Spleen (tissue), 7 donors: ENCODE results near the gene KATNAL2.

ENCODE experiments used
- POLR2A ChIP-seq, 3 donors: fragments of 450-650 bp; IDR thresholded peaks; one replicate each; pipeline ENCODE4 v1.5.1; 2017; ENCODE audit warnings: antibody characterized with exemption in 3 of 3, mild to moderate bottlenecking in 1 of 3
- POLR2AphosphoS5 ChIP-seq, 3 donors: sonication (generic); formaldehyde crosslinking; IDR thresholded peaks; one replicate each; pipeline ENCODE4 v1.5.1; 2017; ENCODE audit warnings: antibody characterized with exemption in 3 of 3
- TF ChIP-seq, protein P1 (sequence below), 11 experiments: fragments of 200-600 bp in 7 of 11; fragments of 450-650 bp in 4 of 11; sonication (generic) in 4 of 11; IDR thresholded peaks in 8 of 11; conservative IDR thresholded peaks in 3 of 11; 1 replicate in 7 of 11; 2 replicates in 4 of 11; pipeline versions ENCODE4 v1.4.0 to v1.8.0; 2016 to 2021; ENCODE audit warnings: antibody characterized with exemption in 11 of 11, inconsistent platforms in 4 of 11, mild to moderate bottlenecking in 1 of 11
- donor health status: DM: no; HTN: no; CAD: no; lungs with moderate emphysema.
- donor health status: DM: no; HTN: no; CAD: no.
- donor health status: DM: no; HTN: no; CAD: no.

- TF ChIP-seq POLR2A (IDR thresholded peaks at IDR 0.05) = no peak
- TF ChIP-seq, protein P1, sequence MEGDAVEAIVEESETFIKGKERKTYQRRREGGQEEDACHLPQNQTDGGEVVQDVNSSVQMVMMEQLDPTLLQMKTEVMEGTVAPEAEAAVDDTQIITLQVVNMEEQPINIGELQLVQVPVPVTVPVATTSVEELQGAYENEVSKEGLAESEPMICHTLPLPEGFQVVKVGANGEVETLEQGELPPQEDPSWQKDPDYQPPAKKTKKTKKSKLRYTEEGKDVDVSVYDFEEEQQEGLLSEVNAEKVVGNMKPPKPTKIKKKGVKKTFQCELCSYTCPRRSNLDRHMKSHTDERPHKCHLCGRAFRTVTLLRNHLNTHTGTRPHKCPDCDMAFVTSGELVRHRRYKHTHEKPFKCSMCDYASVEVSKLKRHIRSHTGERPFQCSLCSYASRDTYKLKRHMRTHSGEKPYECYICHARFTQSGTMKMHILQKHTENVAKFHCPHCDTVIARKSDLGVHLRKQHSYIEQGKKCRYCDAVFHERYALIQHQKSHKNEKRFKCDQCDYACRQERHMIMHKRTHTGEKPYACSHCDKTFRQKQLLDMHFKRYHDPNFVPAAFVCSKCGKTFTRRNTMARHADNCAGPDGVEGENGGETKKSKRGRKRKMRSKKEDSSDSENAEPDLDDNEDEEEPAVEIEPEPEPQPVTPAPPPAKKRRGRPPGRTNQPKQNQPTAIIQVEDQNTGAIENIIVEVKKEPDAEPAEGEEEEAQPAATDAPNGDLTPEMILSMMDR (IDR thresholded peaks at IDR 0.05 in 8 of 11, conservative IDR thresholded peaks at IDR 0.05 in 3 of 11) = no peak
- no peak for TF ChIP-seq POLR2AphosphoS5 (IDR thresholded peaks at IDR 0.05)
Measured at GRCh38 chr18:47040982-47041381, 123.6 kb downstream of the KATNAL2 start.
